ENCODE measurements around the gene SLC5A3. TPM values are rescaled to one million over a fixed set of nuclear protein-coding genes. Genes with fewer than 3 reads are reported as not detected.
A peak's percentile ranks its signal among the peaks of the same experiment; 100 is the strongest.

Gene SLC5A3
- total RNA-seq, 1 experiment from 2014 or later: 12.3 TPM

DNA sequence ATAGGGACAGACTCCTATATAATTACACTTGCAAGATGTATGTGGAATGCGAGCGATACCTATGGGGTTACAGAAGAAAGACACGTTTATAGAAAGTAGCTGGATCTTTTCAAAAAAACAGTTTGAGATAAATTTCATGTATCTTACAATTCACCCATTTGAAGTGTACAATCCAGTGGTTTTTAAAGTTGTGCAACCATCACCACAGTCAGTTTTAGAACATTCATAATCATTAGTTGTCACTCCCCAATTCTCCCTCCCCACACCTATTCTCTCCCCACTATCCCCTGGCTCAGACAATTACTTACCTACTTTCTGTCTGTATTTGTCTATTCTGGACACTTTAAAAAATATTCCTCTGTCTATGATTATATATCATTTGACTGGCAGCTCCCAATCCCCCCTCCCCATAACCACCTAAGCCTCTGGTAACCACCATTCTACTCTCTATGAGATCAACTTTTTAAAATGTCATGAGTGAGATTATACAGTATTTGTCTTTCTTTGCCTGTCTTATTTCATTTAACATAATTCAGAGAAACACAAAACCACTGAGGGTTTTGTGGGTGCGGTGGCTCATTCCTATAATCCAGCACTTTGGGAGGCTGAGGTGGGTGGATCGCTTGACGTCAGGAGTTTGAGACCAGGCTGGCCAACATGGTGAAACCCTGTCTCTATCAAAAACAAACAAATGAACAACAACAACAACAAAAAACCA is 39.1 kb downstream of the SLC5A3 start:
- no peak overlapping the region for H3K4ac ChIP-seq (ENCODE audit: low read depth, low read length)
- no peak overlapping the region for H2BK120ac ChIP-seq (ENCODE audit: low read depth, low read length, poor library complexity, severe bottlenecking)
- H2BK15ac ChIP-seq (ENCODE audit: low read depth, low read length): no peak overlapping the region
- no peak overlapping the region for H4K91ac ChIP-seq (ENCODE audit: insufficient read length, low read depth, low read length)
- no peaks in the 10 kb centered on the region for H3K9me3 ChIP-seq (ENCODE audit: control insufficient read depth, low read depth, low read length)
- H2BK12ac ChIP-seq (ENCODE audit: insufficient read length, low read depth, low read length): no peak overlapping the region
- DNase-seq: no peak
- no peak overlapping the region for H3K9ac ChIP-seq (ENCODE audit: extremely low read depth, insufficient read length, low read length)
- no peak overlapping the region for H2AFZ ChIP-seq (ENCODE audit: low read length)
- no peak overlapping the region for H3K27ac ChIP-seq (ENCODE audit: insufficient read length, low read depth, low read length)
- no peaks in the 10 kb centered on the region for H4K20me1 ChIP-seq (ENCODE audit: control insufficient read depth, insufficient read depth, insufficient read length)
- peaks cover 3% of the 10 kb centered on the region for H3K4me1 ChIP-seq (ENCODE audit: insufficient read depth, low read length)
- H3K23me2 ChIP-seq (ENCODE audit: insufficient read length, low read depth, low read length, poor library complexity, severe bottlenecking): no peaks in the 10 kb centered on the region
- Mint-ChIP-seq H3K4me1 (peaks cover 46 to 57% of the 10 kb centered on the region in 2 experiments), H3K27ac (peak overlapping the region in 1 of 3 experiments; percentile 22; a peak in 2 of 7 replicates), H3K4me3 (no peak overlapping the region), H3K36me3 (ENCODE audit: insufficient read depth in 1 of 3, low read depth in 3 of 3) (peaks cover 16 to 24% (median 23%) of the 10 kb centered on the region in 3 experiments), H3K27me3 (ENCODE audit: low read depth) (no peaks in the 10 kb centered on the region), H3K9me3 (peaks cover 3 to 7% of the 10 kb centered on the region in 2 experiments)
- no peak overlapping the region for H3K23ac ChIP-seq (ENCODE audit: insufficient read length, low read depth, low read length)
- no peak overlapping the region for H2AK5ac ChIP-seq (ENCODE audit: insufficient read length, low read length)
- no peak overlapping the region for H3K14ac ChIP-seq (ENCODE audit: insufficient read depth, low read length)
- H3K79me2 ChIP-seq (ENCODE audit: insufficient read depth, low read length): peaks cover 9% of the 10 kb centered on the region; the same call in 1 of the 2 replicates
- no peak overlapping the region for H3K56ac ChIP-seq (ENCODE audit: insufficient read length, low read depth, low read length)
- H4K5ac ChIP-seq (ENCODE audit: insufficient read length, low read depth, low read length): no peak overlapping the region
- no CpG with 5 or more reads among the region's 6 CpGs for WGBS (ENCODE audit: extremely low coverage, insufficient read length, low lambda C conversion rate)
- H3K18ac ChIP-seq (ENCODE audit: insufficient read length, low read depth, low read length): no peak overlapping the region
- no peaks in the 10 kb centered on the region for H3K27me3 ChIP-seq (ENCODE audit: insufficient read depth, low read length)
- H2BK5ac ChIP-seq (ENCODE audit: insufficient read length, low read length): no peak overlapping the region
- no peak overlapping the region for H4K8ac ChIP-seq (replicated peaks; ENCODE audit: insufficient read length, low read depth, low read length)
- no peak overlapping the region for H3K4me2 ChIP-seq (ENCODE audit: insufficient read depth, insufficient read length, low read length)
- H3T11ph ChIP-seq (ENCODE audit: low read length): no peak overlapping the region
- TF ChIP-seq, protein P1, sequence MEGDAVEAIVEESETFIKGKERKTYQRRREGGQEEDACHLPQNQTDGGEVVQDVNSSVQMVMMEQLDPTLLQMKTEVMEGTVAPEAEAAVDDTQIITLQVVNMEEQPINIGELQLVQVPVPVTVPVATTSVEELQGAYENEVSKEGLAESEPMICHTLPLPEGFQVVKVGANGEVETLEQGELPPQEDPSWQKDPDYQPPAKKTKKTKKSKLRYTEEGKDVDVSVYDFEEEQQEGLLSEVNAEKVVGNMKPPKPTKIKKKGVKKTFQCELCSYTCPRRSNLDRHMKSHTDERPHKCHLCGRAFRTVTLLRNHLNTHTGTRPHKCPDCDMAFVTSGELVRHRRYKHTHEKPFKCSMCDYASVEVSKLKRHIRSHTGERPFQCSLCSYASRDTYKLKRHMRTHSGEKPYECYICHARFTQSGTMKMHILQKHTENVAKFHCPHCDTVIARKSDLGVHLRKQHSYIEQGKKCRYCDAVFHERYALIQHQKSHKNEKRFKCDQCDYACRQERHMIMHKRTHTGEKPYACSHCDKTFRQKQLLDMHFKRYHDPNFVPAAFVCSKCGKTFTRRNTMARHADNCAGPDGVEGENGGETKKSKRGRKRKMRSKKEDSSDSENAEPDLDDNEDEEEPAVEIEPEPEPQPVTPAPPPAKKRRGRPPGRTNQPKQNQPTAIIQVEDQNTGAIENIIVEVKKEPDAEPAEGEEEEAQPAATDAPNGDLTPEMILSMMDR (conservative IDR thresholded peaks at IDR 0.05): no peak
- no peak overlapping the region for H2BK20ac ChIP-seq (ENCODE audit: low read depth, low read length, poor library complexity, severe bottlenecking)
- peaks cover 2% of the 10 kb centered on the region for H3K79me1 ChIP-seq (ENCODE audit: insufficient read depth, low read depth, low read length, poor library complexity, severe bottlenecking)
